ENCODE measurements around the gene CALHM5. TPM values are rescaled to one million over a fixed set of nuclear protein-coding genes. Genes with fewer than 3 reads are reported as not detected.

CALHM5 gene
- total RNA-seq, 1 experiment from 2014 or later, result 6.3 TPM

DNA sequence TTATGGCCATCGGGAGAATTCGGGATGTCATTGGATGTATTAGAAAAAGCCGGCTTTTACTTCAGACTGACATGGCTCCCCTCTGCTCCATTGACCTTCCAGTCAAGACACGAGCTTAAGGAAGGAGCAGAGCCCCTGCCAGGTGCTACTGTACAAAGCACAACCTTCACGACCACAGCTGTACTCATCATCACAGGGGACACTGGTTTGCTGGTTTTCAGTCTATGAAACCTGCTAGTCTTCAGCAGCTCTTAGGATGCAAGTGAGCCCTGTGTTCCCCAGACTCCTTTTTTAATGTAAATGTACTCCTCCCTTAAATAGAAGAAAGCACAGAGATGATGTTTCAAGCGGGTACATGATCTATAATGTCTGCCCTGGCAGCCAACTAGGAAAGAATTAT, 35.9 kb downstream of the CALHM5 start:
- no peak for DNase-seq (ENCODE audit: low read depth)

DNA sequence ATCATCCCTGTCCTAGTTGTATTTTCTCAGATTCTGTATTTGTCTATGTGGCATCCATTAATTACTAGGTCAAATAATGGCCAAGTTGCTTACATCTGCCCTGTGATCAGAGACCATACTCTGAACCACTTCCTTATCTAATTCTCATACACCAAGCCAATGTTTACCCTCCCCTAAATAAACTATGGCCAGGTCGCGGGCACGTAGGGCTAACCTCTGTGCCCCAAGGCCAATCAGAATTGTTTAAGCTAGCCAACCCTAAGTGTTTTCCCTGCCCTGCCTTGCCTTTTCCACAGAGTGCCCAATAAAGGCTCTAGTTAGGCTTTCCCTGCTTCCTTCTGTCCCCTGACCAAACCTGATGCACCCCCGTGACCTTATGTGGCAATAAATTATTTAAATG, 39.4 kb downstream of the CALHM5 start:
- no peak for DNase-seq (ENCODE audit: low read depth)

DNA sequence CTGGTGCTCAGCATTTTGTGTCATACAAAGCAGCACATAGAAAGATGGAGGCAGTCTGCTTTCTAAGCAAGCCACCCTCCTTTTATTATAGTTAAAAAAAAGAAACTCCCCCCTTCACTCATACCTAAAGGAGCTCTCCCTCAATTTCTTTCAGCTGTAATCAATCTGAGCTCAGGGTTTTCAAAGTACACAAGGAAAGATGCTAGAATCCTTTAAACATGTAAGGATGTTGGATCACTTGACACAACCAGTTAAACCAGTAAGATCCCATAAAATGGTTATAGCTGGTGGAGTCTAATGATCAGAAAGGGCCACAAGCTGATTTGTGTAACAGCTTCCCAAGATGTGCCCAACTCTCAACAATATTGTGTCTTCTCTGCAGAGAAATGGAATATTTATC, 42.0 kb downstream of the CALHM5 start, which contains the start of gene CALHM4:
Gene CALHM4 (plus strand): TSS at position 301 of the 400 bp plus-strand sequence. CDS start 43 bp downstream, at position 344.
- no peak for DNase-seq (ENCODE audit: low read depth)

DNA sequence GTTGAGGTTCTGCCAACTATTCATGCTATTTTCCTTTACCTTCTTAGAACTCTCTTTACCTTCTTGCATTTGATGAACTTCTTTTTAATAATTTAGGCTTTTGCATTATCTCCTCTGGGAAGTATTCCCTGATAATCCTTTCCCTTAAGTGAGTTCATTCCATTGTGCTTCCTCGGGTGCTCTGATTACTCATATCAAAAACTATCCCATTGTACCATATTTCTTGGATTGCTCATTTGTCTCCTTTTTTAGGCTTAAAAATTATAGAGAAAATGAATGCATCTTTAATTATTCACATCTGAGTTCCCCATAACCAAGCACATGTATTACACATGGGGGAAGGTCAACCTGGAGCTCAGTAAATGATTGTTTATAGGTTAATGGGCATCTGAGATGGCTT, 44.6 kb downstream of the CALHM5 start:
- DNase-seq (ENCODE audit: low read depth), result peak; percentile 80

DNA sequence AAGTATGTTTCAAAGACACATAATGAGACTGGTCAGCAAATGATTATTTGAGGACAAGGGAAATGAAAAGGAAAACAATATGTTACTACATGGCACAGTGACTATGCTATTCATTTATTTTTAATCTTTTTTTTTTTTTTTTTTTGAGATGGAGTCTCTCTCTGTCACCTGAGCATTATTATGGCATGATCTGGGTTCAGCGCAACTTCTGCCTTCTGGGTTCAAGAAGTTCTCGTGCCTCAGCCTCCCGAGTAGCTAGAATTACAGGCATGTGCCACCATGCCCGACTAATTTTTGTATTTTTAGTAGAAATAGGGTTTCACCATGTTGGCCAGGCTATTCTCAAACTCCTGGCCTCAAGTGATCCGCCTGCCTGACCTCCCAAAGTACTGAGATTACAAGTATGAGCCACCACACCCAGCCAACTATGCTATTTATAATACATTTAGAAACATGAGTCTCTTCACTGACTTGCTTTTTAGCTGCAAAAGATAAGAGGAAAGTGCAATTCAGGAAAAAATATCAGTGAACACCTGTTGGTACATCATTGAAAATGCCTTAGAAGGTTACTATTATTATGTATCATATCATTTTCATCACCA, 45.5 kb downstream of the CALHM5 start:
- DNase-seq (ENCODE audit: low read depth), result no peak

DNA sequence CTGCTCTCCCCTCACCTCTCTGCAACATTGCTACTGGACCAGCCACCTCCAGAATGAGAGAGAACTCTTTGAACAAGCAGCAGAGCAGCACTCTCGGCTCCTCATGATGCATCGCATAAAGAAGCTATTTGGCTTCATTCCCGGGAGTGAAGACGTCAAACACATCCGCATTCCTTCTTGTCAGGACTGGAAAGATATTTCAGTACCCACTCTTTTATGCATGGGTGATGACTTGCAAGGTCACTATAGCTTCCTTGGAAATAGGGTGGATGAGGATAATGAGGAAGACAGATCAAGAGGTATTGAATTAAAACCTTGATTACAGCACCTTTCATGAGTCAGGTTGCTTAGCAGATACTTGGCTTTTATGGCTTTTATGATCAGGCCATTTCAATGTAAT, 46.5 kb downstream of the CALHM5 start:
- DNase-seq (ENCODE audit: low read depth), result peak; percentile 93

DNA sequence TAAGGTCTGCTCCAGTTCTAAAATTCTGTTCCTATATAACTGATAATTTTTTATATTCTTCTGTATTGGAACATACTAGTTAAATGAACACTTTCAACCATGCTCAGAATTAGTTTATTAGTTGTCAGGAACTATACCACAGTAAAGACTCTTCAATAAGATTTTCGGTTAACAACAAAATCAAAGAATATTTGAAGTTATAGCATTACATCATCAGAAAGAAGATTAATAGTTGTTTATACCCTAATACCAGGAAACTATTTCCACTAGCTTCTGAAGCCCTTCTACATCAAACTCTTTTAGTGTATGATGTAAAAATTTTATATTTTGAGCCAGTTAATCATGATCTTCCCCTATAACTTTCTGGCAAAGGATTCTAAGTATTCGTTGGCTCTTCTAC, 48.7 kb downstream of the CALHM5 start:
- no peak for DNase-seq (ENCODE audit: low read depth)

DNA sequence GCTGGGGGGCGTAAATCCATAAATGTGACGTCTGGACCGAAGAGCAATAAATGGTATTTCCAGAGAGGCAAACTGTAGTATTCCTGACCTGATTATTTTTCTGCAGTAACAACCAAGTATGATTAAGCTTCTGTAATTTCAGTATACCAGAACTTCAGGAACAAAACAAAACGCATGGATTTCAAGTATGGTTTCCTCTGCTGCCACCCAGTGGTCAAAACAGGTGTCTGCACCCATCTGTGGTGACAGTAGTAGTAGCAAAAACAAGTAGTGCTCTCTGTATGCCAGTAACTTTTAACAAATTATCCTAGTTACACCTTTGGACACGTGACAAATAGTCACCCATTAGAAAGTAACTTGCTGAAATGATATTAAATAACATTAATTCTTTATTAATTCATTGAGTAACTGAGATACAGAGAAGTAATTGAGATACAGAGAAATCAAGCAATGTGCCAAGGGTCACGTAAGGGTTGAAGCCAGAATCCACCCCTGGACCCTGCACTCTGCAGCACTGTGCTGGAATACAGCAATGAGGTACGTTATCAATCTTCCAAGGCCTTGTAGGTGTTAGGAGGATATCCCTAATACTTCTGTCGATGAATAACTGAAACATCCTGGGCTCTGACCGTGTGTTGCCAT, 50.1 kb downstream of the CALHM5 start:
- DNase-seq (ENCODE audit: low read depth), result peak; percentile 71

DNA sequence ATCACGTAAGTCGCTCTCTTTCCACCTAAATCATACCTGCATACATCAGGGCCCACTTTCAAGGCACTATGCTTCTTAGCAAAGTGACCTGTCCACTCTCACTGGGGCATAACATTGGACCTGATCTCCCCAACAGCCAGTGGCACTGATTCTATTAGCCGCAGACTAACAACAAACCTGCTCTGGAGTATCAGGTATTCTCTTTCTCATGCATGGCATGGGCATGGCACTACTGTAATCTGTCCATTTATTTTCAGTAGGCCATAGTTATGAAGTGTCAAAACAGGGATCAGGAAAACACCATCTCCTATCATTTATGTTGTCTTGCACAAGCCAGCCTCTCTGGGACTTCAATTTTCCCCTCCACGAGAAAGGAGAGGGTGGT, 50.6 kb downstream of the CALHM5 start:
- no peak for DNase-seq (ENCODE audit: low read depth)

DNA sequence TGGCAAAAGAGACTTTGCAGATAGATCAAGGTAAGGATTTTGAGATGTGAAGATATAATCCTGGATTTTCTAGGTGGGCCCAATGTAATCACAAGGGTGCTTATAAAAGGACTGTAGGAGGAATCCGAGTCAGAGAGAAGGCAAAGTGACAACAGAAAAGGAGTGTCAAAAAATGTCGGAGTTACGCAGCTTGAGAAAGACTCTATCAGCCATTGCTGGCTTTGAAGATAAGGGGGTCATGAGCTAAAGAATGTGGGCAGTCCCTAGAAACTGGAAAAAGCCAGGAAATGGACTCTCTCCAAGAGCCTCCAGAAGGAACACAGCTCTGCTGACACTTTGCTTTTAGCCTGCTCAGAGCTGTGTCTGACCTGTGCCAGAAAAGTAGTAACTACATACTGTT, 51.2 kb downstream of the CALHM5 start:
- no peak for DNase-seq (ENCODE audit: low read depth)

DNA sequence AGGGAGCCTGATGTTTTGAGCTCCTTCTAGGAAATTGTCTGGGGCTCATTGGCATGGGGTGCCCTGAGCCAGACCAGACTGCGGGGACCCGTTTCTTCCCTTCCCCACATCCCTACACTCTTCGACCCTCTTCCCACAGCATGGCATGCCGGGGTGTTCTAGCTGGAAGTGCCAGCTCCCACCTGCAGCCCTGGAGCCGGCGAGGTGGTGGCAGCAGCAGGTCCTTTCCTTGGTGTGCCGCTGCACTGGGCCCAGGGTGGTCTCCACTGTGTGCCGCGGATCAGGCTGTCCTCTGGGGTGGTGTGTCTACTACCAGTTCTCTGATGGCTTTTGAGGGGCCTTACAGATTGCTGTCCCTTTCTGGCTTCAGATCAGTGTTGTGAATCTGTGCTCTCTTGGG, 52.4 kb downstream of the CALHM5 start:
- DNase-seq (ENCODE audit: low read depth), result no peak

DNA sequence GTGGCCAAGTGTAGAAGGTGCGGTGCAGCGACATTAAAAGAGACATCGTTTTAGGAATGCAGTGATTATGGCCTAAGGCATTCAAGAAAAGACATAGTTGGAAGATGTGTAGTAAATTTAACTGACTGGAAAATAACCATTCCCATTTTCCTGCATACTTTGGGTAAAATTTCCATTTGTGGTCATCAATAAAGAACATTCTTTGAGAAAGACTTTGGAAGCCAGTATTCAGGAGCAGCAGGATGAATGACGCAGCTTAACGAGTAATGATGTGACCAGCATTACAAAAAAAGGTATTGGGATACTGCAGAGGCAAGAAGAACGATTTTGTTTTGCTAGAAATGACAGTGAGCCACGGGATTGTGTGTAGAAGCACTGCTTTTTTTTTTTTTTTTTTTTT, 52.9 kb downstream of the CALHM5 start:
- DNase-seq (ENCODE audit: low read depth), result no peak

DNA sequence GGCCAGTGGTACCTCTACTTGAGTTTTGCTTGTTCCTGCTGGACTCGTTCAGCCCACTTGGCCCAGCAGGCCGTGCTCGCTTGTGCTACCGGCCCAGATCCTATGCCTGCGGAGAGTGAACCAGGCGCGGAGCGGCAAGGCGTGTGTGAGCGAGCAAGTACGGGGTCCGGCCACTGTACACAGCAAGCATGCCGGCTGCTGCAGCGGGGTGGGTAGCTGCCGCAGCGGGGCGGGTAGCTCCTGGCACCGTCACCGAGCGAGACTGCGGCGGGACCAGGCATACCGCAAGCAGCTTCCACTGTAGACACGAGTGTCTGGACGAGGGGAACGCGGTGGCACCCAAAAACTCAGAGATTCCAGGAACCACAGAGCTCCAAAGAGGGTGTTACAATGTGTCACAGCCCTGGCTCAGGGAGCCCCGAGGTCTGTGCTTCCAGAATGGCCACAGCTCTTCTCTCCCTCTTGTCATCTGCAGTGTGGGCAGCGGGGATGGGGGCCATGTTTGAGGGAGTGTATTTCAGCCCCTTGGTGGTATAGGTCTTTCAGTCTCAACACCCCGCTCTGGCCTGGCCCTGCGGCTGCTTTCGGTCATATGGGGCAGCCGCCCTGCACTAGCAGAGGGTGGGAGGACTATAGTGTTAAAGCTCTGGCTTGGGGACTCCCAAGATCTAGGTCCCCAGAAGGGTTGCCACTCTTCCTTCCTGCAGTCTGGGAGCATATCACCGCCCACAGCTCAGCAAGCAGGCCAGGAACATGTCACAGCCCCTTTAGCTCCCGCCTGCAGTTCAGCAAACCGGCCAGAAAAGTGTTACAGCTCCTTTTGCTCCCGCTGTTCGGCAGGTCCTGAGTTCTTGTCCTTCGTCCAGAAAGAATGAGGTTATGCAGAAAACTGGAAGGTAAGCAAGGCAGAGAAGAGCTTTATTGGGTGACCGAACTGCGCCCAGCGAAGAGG, 53.8 kb downstream of the CALHM5 start:
- DNase-seq (ENCODE audit: low read depth), result no peak

DNA sequence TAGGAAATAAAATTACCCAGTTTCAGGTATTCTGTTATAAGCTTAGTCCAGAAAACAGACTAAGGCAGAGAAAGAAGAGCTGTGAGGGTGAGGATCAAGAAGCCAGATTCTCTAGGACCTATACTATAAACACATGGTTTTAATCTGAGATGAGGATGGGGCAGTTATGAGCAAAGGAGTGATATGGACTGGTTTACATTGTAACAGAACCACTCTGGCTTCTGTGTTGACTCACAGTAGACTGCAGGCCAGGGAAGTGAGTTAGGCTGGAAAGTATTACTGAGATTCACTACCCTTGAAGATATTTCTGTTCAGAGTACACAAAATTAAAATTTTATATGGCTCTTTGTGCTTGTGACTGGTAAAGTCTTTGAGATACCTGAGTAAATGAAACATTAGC, 56.7 kb downstream of the CALHM5 start:
- DNase-seq (ENCODE audit: low read depth), result no peak

DNA sequence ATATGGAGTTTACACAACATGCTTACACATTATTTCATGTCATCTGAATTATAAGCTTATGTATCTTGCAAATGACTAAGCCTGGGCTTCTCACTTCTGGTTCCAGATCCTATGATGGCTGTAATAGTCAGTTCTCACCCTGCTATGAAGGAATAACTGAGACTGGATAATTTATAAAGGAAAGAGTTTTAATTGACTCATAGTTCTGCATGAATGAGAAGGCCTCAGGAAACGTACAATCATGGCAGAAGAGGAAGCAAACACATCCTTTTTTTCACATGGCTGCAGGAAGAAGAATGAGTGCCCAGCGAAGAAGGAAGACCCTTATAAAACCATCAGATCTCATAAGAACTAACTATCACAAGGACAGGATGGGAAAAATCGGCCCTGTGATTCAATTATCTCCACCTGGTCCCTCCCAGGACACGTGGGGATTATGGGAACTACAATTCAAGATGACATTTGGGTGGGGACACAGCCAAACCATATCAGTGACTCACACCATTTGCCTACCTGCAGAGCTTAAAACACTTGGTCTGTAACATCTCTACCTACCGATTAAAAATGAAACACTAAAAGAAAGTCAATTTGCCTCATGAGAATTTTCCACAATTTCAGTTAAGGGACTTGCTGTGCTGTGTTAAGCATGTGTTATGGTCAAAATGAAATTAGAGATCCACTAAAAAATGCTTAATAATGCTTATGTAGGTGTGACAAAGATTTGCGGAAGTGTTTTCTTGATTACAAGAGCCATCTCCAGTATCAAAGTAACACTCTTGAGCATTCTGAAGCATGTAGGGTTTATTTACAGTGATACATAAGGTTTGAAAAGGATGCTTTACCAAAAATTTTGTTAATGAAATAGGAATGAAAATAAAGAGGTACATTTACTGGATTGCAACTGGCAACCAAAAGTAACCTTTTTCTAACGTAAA, 57.6 kb downstream of the CALHM5 start:
- no peak for DNase-seq (ENCODE audit: low read depth)

DNA sequence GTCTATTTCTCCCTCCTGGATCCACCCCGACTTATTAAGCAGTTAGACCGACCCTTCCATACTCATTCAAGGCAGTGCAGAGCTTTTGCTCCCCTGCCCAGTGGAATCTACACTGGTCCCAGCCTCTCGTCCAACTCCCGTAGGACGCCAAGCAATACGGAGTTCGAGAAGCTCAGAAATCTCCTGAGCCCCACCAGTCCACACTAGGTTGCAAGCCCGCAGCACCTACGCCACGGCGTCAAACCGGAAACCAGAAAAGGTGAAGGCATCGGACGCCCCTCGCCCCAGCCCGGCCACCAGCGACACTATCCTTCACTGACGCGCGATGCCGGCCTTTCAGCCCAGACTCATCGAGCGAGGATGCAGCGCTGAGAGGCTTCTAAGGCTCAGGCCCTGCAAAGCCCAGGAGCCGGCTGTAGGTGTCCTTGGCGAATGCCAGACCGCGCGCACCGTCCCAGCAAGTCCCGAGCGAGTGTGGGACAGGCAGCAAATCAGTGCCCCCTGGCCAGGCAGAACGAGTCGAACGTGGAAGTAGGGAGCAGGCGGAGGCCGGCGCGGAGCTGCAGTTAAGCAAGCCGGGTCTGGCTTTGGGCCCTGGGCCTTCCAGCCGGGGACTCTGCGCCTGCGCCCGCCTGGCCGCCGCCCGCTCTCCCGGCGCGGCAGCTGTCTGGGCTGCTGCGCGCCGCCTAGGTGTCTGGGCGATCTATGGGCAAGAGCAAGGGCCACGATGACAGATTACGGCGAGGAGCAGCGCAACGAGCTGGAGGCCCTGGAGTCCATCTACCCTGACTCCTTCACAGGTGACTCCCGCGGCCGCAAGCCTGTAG, 59.6 kb downstream of the CALHM5 start, which contains the start of gene RWDD1:
Gene RWDD1 (plus strand): TSS at position 649 of the 827 bp plus-strand sequence. CDS start 79 bp downstream, at position 728.
- DNase-seq (ENCODE audit: low read depth), result peak; percentile 99

DNA sequence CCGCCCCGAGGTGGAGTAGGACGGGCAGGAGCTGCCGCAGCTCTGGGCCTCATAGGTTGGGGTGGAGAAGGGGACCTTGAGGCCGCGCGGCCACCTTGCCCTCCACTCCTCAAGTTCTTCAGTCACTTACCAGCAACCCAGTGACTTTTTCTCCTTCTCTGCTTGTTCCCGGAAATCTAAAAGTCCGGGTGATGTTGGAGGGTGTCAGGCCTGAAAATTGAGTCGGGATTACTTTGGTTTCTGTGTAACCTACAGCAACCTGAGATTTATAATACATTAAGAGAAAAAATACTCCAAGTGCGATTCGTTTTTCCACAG, 60.2 kb downstream of the CALHM5 start:
- no peak for DNase-seq (ENCODE audit: low read depth)

DNA sequence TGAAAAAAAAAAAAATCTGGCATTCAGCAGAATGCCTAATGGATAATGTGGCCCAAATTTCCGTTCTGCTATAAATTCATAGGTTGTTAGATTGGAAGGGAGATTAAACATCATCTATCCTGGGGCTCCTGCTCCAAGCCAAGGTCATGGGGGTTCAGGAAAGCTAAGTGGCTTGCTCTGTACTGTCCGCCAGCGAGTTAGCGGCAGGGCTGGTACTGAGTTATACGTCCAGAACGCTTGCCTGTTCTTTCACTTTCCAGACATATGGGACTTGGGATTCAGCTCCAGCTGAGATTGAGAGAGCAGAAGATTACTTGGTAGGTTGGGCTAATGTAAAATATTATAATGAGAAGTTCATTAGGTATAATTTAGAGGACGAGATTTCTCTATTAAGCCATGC, 60.7 kb downstream of the CALHM5 start:
- DNase-seq (ENCODE audit: low read depth), result peak; percentile 34
